ENCODE data around the gene LAMB2. TPM values are rescaled to one million over a fixed set of nuclear protein-coding genes. Genes with fewer than 3 reads are reported as not detected.

Gene LAMB2
- total RNA-seq, 2 donors from 2014 or later, result 0.39 to 1.7 TPM

- H3K36me3 Mint-ChIP-seq (ENCODE audit: insufficient read depth in 2 of 2), result peaks cover 6 to 10% of the 10 kb centered on the region in 2 donors
- H3K4me1 Mint-ChIP-seq (ENCODE audit: low read depth), result peaks cover 49% of the 10 kb centered on the region
- ATAC-seq (replicated peaks in 1 of 2) (no peak), DNase-seq (peak in 1 of 2 donors; percentile 15)
- H3K27me3 Mint-ChIP-seq (ENCODE audit: low read depth), result no peaks in the 10 kb centered on the region
- H3K27ac Mint-ChIP-seq, result no peak overlapping the region
- no peaks in the 10 kb centered on the region for H3K9me3 Mint-ChIP-seq
- H3K4me3 Mint-ChIP-seq, result peak overlapping the region; percentile 80 to 89
These were observed 34.1 kb upstream of the LAMB2 start for GRCh38 chr3:49166752-49167556.

GRCh38 chr3:49165771-49166751 lies 33.2 kb upstream of the LAMB2 start, which contains the start of gene CCDC71:
TSS of gene CCDC71 (minus strand) at chr3:49166331. CDS start at chr3:49164208, 2,123 bp downstream.
- peak; percentile 84 for ATAC-seq (replicated peaks in 1 of 2)
- Mint-ChIP-seq H3K4me1 (ENCODE audit: low read depth) (peaks cover 55% of the 10 kb centered on the region), H3K36me3 (ENCODE audit: insufficient read depth in 2 of 2) (peaks cover 6 to 10% of the 10 kb centered on the region in 2 donors), H3K27ac (peak within 1 kb of the TSS; percentile 94), H3K9me3 (no peaks in the 10 kb centered on the region), H3K27me3 (ENCODE audit: low read depth) (no peaks in the 10 kb centered on the region), H3K4me3 (peak within 1 kb of the TSS; percentile 91 to 98)
- DNase-seq, result peak; percentile 85 to 88

DNA sequence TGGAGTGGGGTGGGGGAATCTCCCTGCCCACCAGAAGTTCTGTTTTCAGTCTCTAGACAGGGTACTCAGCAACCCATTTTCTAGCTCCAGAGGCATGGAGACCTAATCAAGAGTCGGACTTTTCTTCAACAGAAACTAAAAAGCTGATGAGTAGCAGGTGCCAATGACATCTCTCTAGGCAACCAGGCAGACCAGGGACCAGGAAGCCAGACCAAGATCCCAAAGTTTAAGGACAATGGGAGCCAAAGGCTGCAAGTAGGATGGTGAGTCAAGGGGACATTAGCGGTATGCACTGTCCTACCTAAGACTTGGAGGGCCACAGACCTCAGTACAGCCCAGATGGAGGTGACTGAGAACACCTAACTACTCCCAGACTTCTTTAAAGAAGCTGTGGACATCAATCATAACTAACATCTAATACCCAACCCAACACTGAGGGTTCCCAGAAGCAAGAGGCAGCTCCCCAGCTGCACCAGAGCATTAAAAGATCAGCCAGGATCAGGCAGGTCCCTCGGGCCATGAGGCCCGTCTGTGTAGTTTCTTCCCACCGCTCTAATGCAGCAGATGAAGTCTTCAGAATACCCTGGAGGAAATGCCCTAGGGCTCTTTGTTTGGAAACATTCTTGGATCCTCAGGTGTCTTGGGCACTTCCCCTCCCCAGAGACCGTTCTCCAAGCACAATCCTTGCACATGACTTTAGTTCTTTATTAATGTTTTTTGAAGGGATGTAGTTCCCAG lies 32.3 kb upstream of the LAMB2 start:
- peaks cover 6 to 10% of the 10 kb centered on the region in 2 donors for H3K36me3 Mint-ChIP-seq (ENCODE audit: insufficient read depth in 2 of 2)
- ATAC-seq (replicated peaks in 1 of 2) (no peak), DNase-seq (no peak)
- peaks cover 50% of the 10 kb centered on the region for H3K4me1 Mint-ChIP-seq (ENCODE audit: low read depth)
- H3K9me3 Mint-ChIP-seq, result no peaks in the 10 kb centered on the region
- no peaks in the 10 kb centered on the region for H3K27me3 Mint-ChIP-seq (ENCODE audit: low read depth)
- H3K4me3 Mint-ChIP-seq, result peak overlapping the region; percentile 91 to 98
- peak overlapping the region; percentile 94 for H3K27ac Mint-ChIP-seq

GRCh38 chr3:49163609-49164008 lies 30.8 kb upstream of the LAMB2 start:
- DNase-seq (no peak), ATAC-seq (replicated peaks in 1 of 2) (no peak)
- H3K27me3 Mint-ChIP-seq (ENCODE audit: low read depth), result no peaks in the 10 kb centered on the region
- no peaks in the 10 kb centered on the region for H3K9me3 Mint-ChIP-seq
- peaks cover 6 to 10% of the 10 kb centered on the region in 2 donors for H3K36me3 Mint-ChIP-seq (ENCODE audit: insufficient read depth in 2 of 2)
- H3K4me1 Mint-ChIP-seq (ENCODE audit: low read depth), result peaks cover 50% of the 10 kb centered on the region
- no peak overlapping the region for H3K27ac Mint-ChIP-seq
- peak overlapping the region in 1 of 2 donors; percentile 12 for H3K4me3 Mint-ChIP-seq

DNA sequence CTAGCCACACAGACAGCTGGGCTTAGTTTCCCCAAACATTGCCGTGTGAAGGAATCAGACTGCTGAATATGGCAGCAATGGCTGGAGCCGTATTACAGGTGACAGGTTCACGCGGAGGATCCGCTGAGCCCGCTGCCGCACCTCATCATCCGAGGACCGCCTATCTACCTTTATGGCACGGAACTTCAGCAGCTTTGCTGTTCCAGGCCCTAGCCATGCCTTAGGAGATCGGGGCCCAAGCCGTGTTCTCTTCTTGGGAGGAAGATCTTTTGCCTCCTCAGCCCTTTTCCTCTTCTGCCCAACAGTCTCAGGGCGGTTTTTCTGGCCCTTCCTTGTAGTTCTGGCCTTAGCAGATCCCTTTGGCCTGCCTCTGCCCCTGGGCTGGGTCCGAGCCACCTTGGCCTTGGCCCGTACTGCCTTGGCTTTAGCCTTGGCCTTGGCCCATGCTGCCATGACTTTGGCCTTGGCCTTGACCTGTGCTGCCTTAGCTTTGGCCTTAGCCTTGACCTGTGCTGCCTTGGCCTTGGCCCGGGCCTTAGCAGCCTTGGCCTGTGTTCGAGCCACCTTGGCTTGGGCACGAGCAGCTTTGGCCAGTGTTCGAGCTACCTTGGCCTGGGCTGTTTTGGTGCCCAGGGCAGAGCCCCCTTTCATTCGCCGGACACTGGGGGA lies 30.0 kb upstream of the LAMB2 start:
- Mint-ChIP-seq H3K9me3 (no peaks in the 10 kb centered on the region), H3K27ac (no peak overlapping the region), H3K27me3 (ENCODE audit: low read depth) (no peaks in the 10 kb centered on the region), H3K4me3 (peak overlapping the region in 1 of 2 donors; percentile 17), H3K36me3 (ENCODE audit: insufficient read depth in 2 of 2) (peaks cover 6 to 10% of the 10 kb centered on the region in 2 donors), H3K4me1 (ENCODE audit: low read depth) (peaks cover 53% of the 10 kb centered on the region)
- DNase-seq (no peak), ATAC-seq (replicated peaks in 1 of 2) (no peak)

GRCh38 chr3:49161808-49162530 lies 29.1 kb upstream of the LAMB2 start:
- no peaks in the 10 kb centered on the region for H3K9me3 Mint-ChIP-seq
- H3K4me1 Mint-ChIP-seq (ENCODE audit: low read depth), result peaks cover 52% of the 10 kb centered on the region
- peak in 1 of 2 donors; percentile 42 for DNase-seq
- no peak overlapping the region for H3K27ac Mint-ChIP-seq
- H3K4me3 Mint-ChIP-seq, result peak overlapping the region in 1 of 2 donors; percentile 48
- H3K36me3 Mint-ChIP-seq (ENCODE audit: insufficient read depth in 2 of 2), result peaks cover 6 to 10% of the 10 kb centered on the region in 2 donors
- no peaks in the 10 kb centered on the region for H3K27me3 Mint-ChIP-seq (ENCODE audit: low read depth)
- ATAC-seq (replicated peaks in 1 of 2), result peak; percentile 37 to 60

DNA sequence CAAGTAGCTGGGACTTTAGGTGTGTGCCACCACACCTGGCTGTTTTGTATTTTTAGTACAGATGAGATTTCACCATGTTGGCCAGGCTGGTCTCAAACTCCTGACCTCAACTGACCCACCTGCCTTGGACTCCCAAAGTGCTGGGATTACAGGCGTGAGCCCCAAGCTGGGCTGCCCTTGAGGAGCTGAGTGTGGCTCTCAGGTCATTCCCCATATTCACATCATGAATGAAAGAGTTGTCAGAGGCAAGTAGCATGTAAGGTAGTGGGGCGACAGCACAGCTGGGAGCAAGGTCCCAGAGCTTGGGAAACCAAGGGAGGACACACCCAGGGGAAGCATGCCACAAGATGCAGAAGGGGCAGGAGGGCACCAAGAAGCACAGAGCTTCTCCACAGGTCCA lies 28.3 kb upstream of the LAMB2 start:
- Mint-ChIP-seq H3K4me3 (peak overlapping the region in 1 of 2 donors; percentile 24), H3K4me1 (ENCODE audit: low read depth) (peaks cover 44% of the 10 kb centered on the region), H3K27me3 (ENCODE audit: low read depth) (no peaks in the 10 kb centered on the region), H3K36me3 (ENCODE audit: insufficient read depth in 2 of 2) (peaks cover 5 to 10% of the 10 kb centered on the region in 2 donors), H3K27ac (peak overlapping the region; percentile 34), H3K9me3 (no peaks in the 10 kb centered on the region)
- ATAC-seq (replicated peaks in 1 of 2) (no peak), DNase-seq (no peak)

DNA sequence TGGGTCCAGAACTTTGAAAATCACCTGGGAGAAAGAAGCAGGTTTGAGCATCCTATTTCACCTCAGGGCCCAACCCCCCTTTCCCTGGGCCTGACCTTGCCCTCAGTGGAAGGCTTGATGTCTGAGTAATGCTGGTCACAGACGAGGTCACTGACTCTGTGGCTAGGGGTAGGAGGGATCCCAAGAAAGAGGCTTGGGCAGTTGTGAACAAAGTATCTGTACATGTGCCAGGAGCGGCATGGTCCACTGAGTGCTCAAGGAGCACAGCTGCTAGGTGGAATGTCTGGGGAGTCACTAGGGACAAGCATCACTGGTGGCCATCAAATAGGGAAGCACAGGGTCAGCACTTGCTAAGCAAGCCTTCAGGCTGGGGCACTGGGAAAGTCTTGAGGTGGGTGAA lies 25.9 kb upstream of the LAMB2 start:
- H3K9me3 Mint-ChIP-seq, result no peaks in the 10 kb centered on the region
- no peak overlapping the region for H3K27ac Mint-ChIP-seq

GRCh38 chr3:49158103-49158709 lies 25.4 kb upstream of the LAMB2 start:
- no peaks in the 10 kb centered on the region for H3K9me3 Mint-ChIP-seq
- ATAC-seq (replicated peaks in 1 of 2) (peak; percentile 67 to 68), DNase-seq (peak; percentile 59 to 76)
- no peak overlapping the region for H3K4me3 Mint-ChIP-seq
- H3K4me1 Mint-ChIP-seq (ENCODE audit: low read depth), result peaks cover 19% of the 10 kb centered on the region
- no peaks in the 10 kb centered on the region for H3K27me3 Mint-ChIP-seq (ENCODE audit: low read depth)
- no peaks in the 10 kb centered on the region for H3K36me3 Mint-ChIP-seq (ENCODE audit: insufficient read depth in 2 of 2)
- no peak overlapping the region for H3K27ac Mint-ChIP-seq

More for the DNA sequence above, 25.9 kb upstream of the LAMB2 start:
- Mint-ChIP-seq H3K27me3 (ENCODE audit: low read depth) (no peaks in the 10 kb centered on the region), H3K4me1 (ENCODE audit: low read depth) (peaks cover 25% of the 10 kb centered on the region), H3K36me3 (ENCODE audit: insufficient read depth in 2 of 2) (peaks cover 0 to 4% of the 10 kb centered on the region in 2 donors), H3K4me3 (no peak overlapping the region)
- ATAC-seq (replicated peaks in 1 of 2) (no peak), DNase-seq (no peak)

DNA sequence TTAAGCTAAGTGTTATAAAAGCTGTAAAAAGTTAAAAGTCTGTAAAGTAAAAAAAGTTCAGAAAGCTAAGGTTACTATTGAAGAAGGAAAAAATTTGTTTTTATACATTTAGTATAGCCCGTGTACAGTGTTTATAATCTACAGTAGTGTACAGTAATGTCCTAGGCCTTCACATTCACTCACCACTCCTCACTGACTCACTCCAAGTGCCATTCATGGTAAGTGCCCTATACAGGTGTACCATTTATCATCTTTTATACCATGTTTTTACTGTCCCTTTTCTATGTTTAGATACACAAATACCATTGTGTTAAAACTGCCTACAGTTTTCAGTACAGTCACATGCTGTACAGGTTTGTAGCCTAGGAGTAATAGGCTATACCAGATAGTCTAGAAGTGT lies 24.4 kb upstream of the LAMB2 start:
- no peaks in the 10 kb centered on the region for H3K9me3 Mint-ChIP-seq
- DNase-seq (no peak), ATAC-seq (replicated peaks in 1 of 2) (no peak)
- H3K27me3 Mint-ChIP-seq (ENCODE audit: low read depth), result no peaks in the 10 kb centered on the region
- peaks cover 12% of the 10 kb centered on the region for H3K4me1 Mint-ChIP-seq (ENCODE audit: low read depth)
- H3K27ac Mint-ChIP-seq, result no peak overlapping the region
- no peak overlapping the region for H3K4me3 Mint-ChIP-seq
- no peaks in the 10 kb centered on the region for H3K36me3 Mint-ChIP-seq (ENCODE audit: insufficient read depth in 2 of 2)

- Mint-ChIP-seq H3K4me3 (no peak overlapping the region), H3K36me3 (ENCODE audit: insufficient read depth in 2 of 2) (no peaks in the 10 kb centered on the region), H3K27me3 (ENCODE audit: low read depth) (no peaks in the 10 kb centered on the region), H3K27ac (no peak overlapping the region), H3K9me3 (no peaks in the 10 kb centered on the region), H3K4me1 (ENCODE audit: low read depth) (peaks cover 4% of the 10 kb centered on the region)
- no peak for DNase-seq
- ATAC-seq (replicated peaks in 1 of 2), result no peak
These were observed 20.6 kb upstream of the LAMB2 start for GRCh38 chr3:49153349-49153912.

Measured in activated T-cell treated with anti-CD3 and anti-CD28 coated beads, Interleukin-2, amount 50 U/mL, for 72 hours (primary cell).